CD4-positive, alpha-beta T cell treated with Interleukin-21 for 1 hour (primary cell): ENCODE measurements around the gene PAFAH2.
A peak's percentile ranks its signal among the peaks of the same experiment; 100 is the strongest.
"Not testable (repeated sequence)": the region's sequence is repeated elsewhere in the genome, so short reads cannot be mapped to it uniquely, and the experiment has no call there.

Experiments used
- DNase-seq: peaks from one replicate; pipeline ENCODE4 v3.0.0-alpha.2; 2020

Gene PAFAH2

DNA sequence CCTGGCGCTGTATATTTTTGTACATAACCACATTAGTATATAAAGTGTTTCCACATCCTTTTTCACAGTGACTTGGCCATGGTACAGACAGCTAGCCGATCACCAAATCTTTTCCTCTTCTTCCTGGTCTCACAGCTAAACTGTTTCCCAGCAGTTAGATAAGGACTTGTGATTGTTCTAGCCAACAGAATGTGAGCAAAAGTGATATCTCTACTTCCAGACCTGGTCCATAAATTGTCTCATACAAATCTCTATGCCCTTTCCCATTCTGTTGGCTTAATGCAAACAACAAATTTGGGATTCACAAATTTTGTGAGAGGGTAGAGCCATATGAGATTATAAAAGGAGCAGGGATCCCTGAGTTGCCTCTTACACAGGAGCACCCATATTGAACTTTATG is 19.5 kb downstream of the PAFAH2 start:
- no peak for DNase-seq

GRCh38 chr1:25977801-25978200 is 20.1 kb downstream of the PAFAH2 start:
- DNase-seq = no peak

GRCh38 chr1:25973610-25974321 is 24.1 kb downstream of the PAFAH2 start:
- no peak for DNase-seq

GRCh38 chr1:25971811-25972180 is 26.1 kb downstream of the PAFAH2 start:
- DNase-seq = no peak

- DNase-seq = peak; percentile 22
These were observed 26.6 kb downstream of the PAFAH2 start for GRCh38 chr1:25971066-25971810.

- no peak for DNase-seq
These were observed 30.6 kb downstream of the PAFAH2 start for GRCh38 chr1:25967308-25967707.

DNA sequence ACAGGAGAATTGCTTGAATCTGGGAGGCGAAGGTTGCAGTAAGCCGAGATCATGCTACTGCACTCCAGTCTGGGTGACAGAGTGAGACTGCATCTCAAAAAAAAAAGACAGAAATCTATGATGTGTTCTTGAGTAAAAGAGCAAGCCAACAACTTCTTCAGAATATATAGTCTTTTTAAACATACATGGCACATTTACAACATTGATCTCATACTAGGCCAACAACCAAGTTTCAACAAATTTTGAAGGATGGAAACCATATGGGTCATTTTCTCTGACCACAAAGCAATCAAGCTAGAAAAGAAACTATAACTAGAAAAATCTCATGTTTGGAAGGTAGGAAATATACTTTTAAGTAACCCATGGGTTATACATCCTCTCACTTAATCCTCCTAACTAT is 38.3 kb downstream of the PAFAH2 start:
- no peak for DNase-seq

- no peak for DNase-seq
These were observed 39.4 kb downstream of the PAFAH2 start for GRCh38 chr1:25958465-25958864.

DNA sequence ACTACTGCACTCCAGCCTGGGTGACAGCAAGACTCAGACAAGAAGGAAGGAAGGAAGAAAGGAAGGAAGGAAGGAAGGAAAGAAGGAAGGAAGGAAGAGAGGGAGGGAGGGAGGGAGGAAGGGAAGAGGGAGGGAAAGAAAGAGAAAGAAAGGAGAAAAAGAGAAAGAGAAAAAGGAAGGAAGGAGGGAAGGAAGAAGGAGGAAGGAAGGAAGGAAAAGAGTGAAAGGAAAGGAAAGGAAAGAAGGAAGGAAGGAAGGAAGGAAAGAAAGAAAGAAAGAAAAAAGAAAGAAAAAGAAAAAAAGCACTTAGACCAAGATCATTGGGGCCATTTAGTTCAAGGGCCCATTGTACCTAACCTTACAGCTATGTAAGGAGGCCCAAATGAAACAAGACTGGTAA is 42.3 kb downstream of the PAFAH2 start:
- DNase-seq = no peak

GRCh38 chr1:25954282-25954938 is 43.5 kb downstream of the PAFAH2 start:
- no peak for DNase-seq

DNA sequence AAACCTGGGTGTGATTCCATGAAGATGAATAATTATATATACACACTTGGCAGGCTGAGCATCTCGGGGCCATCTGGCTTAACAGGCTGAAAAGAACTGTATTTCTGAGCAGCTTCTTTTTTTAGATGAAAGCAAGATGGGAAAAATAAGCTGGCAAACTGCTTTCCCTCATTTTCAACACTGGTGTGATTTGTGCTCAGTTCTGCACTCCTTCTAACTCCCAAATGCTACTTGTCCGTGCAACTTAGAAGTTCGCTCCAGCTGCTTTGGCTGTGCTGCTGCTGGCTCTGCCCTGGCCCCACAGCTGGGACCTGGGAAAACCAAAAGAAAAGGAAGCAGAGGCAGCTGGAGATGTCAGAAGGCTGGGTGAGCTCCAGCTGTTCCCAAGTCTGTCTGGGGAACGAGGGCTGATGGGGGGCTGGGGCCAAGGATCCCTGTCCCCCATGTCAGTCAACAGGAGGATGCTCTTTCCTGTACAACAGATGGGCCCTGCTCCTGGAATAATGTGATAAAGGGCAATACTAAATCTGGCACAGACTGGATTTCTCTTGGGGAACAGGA is 44.9 kb downstream of the PAFAH2 start:
- DNase-seq = no peak

DNA sequence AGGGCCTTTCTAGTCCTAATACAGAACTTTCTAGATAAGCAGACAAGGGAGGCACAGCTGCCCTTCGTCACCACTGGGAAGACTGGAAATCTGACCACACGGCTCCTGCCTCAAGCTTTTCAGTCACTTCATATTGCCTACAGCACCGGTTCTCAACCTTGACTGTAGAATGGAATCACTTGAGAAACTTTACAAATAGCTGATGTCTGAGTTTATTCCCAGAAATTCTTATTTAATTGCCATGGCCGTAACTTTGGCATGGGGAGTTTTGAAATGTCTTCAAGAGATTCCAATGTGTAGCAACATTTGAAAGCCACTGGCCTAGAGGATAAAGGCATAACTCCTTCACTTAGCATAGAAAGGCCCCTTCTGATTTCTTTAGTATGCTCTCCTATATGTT is 49.2 kb downstream of the PAFAH2 start:
- DNase-seq = no peak

DNA sequence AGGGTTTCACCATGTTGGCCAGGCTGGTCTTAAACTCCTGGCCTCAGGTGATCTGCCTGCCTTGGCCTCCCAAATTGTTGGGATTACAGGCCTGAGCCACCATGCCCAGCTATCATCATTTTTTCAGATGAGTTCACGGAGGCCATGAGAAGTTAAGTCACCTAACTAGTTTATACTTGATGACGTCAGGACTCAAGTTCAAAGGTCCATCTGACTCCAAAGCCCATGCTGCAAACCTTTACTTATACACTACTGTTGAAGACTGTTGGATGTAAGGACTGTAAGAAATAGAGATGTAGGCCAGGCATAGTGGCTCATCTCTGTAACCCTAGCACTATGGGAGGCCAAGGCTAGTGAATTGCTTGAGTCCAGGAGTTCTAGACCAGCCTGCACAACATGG is 50.8 kb downstream of the PAFAH2 start:
- no peak for DNase-seq

DNA sequence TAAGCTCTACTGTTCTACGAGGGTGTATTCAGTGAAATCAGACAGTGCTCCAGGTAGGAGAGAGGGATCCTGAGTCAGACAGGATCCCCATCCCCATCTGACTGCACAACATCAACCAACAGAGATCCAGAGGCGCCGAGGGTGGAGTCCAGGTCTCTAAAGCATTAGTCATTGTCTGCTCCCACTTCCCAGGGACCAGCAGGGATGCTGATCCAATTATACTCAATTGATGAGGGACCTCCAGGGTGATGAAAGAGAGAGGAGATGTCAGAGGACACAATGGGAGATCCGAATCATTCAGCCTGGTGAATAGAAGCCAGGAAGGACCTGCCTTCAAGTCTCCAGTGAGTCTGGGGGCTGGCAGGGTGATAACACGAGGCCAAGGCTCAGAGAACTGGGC is 52.1 kb downstream of the PAFAH2 start:
- no peak for DNase-seq

- no peak for DNase-seq
These were observed 52.9 kb downstream of the PAFAH2 start for GRCh38 chr1:25944986-25945385.

DNA sequence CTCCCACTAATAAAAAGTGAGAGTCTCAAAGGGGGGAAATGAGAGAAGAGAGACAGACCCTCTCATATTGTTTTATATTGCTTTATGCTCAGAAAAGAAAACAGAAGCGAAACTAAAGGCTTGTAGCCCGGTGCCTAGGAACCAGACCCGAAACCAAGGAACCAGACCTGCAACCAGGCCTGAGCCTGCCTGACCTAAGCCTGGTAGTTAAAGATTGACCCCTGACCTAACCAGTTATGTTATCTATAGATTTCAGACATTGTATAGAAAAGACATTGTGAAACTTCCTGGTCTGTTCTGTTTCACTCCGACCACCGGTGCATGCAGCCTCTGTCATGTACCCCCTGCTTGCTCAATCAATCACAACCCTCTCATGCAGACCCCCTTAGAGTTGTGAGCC is 54.4 kb downstream of the PAFAH2 start:
- DNase-seq = not testable (repeated sequence)

- DNase-seq = no peak
These were observed 60.9 kb downstream of the PAFAH2 start for GRCh38 chr1:25936947-25937346.

DNA sequence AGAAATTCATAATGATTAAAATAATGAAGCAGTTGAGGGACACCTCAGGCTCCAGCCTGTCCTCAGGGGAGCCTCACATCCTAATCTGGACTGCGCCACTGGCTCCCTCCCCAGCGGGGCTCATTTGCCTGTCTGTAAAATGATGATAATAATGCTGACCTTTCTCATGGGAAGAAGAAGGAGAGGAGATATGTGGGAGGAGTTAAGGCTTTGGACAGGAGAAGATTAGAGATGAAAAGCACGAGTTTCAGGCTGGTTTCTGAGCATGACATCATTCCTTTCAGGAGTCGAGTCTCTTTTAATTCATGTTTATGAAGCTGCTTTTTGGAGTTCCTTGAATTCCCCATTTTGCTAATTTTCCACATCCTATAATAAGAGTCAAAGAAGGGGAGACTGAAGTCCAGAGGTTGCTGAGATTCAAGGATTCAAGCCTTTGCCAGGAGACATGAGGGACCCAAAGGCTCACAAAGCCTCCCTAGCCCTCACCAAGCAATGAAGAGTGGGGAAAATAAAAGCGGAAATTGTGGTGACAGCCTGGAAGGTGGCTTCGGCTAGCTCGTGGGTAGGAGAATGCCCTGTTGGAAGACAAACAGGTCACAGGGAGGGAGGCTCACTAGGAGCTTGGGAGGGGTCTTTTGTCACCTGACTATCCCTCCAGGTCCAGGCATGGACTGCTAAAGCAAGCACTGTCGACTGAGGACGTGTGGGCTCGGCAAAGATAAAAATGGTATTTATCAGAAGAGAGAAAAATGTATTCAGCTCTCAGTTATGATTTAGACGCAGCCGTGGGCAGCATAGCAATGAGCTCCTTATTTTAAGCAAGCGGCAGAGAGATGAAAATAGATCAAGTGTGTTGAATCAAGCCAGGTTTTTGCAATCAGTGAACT is 64.1 kb downstream of the PAFAH2 start:
- DNase-seq = no peak

- DNase-seq = not testable (repeated sequence)
These were observed 65.0 kb downstream of the PAFAH2 start for GRCh38 chr1:25932811-25933400.

DNA sequence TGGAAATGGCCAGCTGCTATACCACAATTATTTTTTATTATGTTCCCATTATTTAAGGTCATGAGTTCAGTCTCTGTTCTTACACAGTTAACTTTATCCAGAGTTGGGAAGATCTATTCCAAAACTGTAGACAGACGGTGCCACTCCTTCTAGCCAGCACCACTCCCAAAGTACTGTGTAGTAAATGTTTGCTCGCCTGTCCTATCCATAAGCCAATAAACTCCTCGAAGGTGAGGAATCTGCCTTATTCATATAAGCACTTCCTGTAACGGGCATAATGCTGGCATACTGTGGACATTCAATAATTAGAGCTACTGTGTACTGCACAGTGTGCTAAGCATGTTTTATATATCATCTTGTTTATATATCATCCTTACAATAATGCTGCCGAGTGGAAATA is 65.5 kb downstream of the PAFAH2 start:
- DNase-seq = no peak

DNA sequence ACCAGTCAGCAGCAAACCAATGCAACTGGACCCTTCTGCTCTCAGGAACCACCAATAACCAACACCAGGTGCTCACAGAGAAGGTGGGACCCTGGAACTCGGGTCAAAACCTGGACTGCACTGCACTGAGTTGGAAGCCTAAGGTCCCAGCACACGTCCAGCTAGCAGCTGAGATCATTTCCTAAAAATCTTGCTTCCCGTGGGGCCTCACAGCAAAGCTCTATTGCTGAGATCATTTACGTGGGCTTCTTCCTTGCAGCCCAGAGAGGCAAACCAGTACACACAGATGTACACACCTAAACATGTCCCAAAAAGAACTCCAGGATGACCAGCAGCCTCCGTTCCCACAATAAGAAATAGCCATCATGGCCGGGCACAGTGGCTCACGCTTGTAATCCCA is 68.8 kb downstream of the PAFAH2 start:
- DNase-seq = no peak

GRCh38 chr1:25927521-25928265 is 70.2 kb downstream of the PAFAH2 start:
- DNase-seq = no peak
